BE2C (cell line): ENCODE measurements around the gene IRF4.

Experiments
- DNase-seq: peaks from one replicate; pipeline ENCODE4 v3.0.0-alpha.2; 2020
- H3K27me3 ChIP-seq: fragments of 250-450 bp; sonication (Bioruptor Pico); 2 replicates; pipeline ENCODE4 v1.5.1; 2020; ENCODE audit warnings: mild to moderate bottlenecking
- H3K36me3 ChIP-seq: fragments of 250-450 bp; sonication (Bioruptor Pico); 2 replicates; pipeline ENCODE4 v1.5.1; 2020; ENCODE audit warnings: mild to moderate bottlenecking
- H3K4me1 ChIP-seq: fragments of 250-450 bp; sonication (Bioruptor Pico); 2 replicates; pipeline ENCODE4 v1.5.1; 2020
- H3K4me3 ChIP-seq: 2 replicates; pipeline ENCODE4 v1.5.1; 2011; ENCODE audit warnings: low read depth, low read length
- H3K9me3 ChIP-seq: fragments of 250-450 bp; sonication (Bioruptor Pico); 2 replicates; pipeline ENCODE4 v1.5.1; 2020
- CTCF ChIP-seq: IDR thresholded peaks from 2 replicates; pipeline ENCODE4 v1.5.1; 2012; ENCODE audit warnings: mild to moderate bottlenecking, low read depth, low read length

The IRF4 gene

DNA sequence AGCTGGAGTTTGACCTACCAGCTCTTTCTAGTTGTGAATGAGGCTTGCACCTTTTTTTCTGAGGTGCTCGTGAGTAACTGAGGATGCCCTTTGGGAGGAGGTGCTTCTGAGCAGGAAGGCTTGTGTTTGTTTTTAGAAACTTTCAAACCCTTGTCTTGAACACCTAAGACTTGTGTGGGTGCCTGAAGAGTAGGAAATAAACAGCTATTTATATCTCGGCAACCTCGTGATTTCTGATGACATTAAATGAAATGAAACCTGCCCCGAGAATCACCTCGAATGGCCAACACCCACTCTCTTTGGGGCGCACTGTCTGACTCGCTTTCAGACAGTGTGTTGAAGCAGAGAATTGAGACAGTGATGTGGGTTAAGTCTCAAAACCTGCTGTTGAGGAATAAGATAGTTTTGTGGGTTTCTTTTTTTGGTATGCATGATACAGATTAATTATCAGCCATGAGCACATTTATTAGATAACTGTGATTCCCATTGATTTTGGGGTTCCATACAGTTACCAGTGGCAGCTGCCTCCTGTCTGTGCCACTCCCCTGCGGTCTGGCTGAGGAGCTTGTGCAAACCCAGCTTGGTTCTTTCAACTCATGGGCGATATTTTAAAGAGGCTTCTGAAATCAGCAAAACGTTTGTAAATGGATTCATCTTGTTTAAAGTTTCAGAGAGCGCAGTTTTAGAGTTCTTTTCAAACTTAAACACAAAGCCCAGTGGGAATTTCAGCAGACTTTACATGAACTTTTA, 8.4 kb downstream of the IRF4 start:
- Histone ChIP-seq H3K36me3 (no peaks in the 10 kb centered on the region), H3K4me1 (no peaks in the 10 kb centered on the region), H3K4me3 (no peak overlapping the region), H3K9me3 (no peaks in the 10 kb centered on the region), H3K27me3 (peaks cover 49% of the 10 kb centered on the region)
- no peak for DNase-seq
- TF ChIP-seq CTCF: no peak

- no peaks in the 10 kb centered on the region for H3K36me3 ChIP-seq
- no peak overlapping the region for H3K4me3 ChIP-seq
- H3K27me3 ChIP-seq: peaks cover 40% of the 10 kb centered on the region
- H3K9me3 ChIP-seq: no peaks in the 10 kb centered on the region
- no peak for TF ChIP-seq CTCF
- no peaks in the 10 kb centered on the region for H3K4me1 ChIP-seq
- no peak for DNase-seq
Observed at GRCh38 chr6:400815-401214, 9.3 kb downstream of the IRF4 start.

- Histone ChIP-seq H3K36me3 (no peaks in the 10 kb centered on the region), H3K4me3 (no peak overlapping the region), H3K27me3 (peaks cover 35% of the 10 kb centered on the region), H3K9me3 (no peaks in the 10 kb centered on the region), H3K4me1 (no peaks in the 10 kb centered on the region)
- no peak for DNase-seq
- TF ChIP-seq CTCF: no peak
Observed at GRCh38 chr6:401239-401993, 9.9 kb downstream of the IRF4 start.

DNA sequence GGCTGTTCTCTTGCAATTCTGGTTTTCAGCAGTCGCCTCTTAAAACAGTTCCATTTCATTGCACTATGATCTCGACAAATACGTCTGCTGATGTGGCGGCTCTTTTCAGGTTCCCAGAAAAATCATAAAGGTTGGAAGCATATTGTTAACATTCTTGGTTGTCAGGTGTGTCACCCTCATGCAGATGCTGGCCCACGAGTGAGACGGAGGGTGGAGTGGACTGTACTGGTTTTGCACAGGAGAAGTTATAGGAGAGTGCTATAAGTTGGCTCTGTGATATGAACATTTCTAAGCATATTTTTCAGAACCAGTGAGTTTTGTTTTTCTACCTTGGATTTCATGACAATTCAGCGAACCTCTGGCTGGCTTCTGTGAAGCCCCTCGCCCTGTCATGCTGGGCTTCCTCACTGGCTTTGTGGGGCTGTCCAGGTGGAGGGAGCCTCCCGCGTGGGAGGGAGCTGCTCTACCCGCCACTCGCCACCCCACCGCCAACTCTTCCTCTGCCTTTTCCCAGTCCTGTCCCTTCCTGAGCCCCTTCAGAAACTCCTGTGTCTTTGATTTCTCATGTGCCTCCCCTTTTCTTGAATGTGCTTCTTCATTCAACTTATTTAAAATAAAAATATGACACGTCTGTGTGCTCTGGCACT, 10.6 kb downstream of the IRF4 start:
- no peaks in the 10 kb centered on the region for H3K9me3 ChIP-seq
- H3K27me3 ChIP-seq: peaks cover 41% of the 10 kb centered on the region
- no peak for DNase-seq
- H3K4me1 ChIP-seq: no peaks in the 10 kb centered on the region
- no peak for TF ChIP-seq CTCF
- H3K4me3 ChIP-seq: no peak overlapping the region
- no peaks in the 10 kb centered on the region for H3K36me3 ChIP-seq

DNA sequence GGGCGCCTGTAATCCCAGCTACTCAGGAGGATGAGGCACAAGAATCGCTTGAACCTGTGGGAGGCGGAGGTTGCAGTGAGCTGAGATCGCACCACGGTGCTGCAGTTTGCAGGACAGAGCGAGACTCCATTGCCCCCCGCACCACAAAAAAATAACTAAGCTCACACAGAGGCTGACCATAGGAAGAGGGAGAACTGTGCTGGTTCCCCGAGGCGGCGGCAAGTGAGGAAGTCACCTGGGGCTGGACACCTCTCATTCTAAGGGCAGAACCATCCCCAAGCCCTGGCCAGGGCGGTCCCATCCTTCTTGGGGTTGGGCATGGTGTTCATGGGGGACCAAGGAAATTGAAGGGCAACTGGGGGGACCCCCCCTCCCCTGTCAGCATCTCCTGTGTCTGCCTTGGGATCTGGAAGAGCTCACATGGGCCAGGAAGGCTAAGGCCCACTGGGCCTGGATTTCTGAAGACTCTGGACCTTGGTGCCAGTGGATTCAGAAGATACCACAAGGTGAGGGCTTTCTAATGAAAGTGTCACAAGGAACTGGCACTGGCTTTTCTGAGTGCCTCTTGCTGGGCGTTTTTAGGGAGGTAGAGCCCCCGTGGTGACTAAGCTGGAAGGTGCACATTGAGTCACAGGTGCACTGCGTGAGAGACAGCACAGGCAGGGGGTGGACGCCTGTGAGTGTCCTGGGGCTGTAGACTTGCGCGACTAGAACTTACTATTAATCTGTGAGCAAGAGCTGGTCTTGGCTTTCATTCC, 11.5 kb downstream of the IRF4 start:
- DNase-seq: no peak
- Histone ChIP-seq H3K4me1 (no peaks in the 10 kb centered on the region), H3K27me3 (peaks cover 34% of the 10 kb centered on the region), H3K9me3 (no peaks in the 10 kb centered on the region), H3K36me3 (no peaks in the 10 kb centered on the region), H3K4me3 (no peak overlapping the region)
- no peak for TF ChIP-seq CTCF
